SK-N-SH treated with all-trans-retinoic acid at 6 μM for 48 hours (cell line): ENCODE results near the gene NFU1.

Source experiments
- ATAC-seq: fragments of 200-7000 bp; cut with Tn5 transposase; 3 replicates; pipeline ENCODE4 v1.9.1; 2020; ENCODE audit warnings: mild to moderate bottlenecking, moderate library complexity
- ARNTL ChIP-seq: fragments of 450-650 bp; formaldehyde crosslinking; IDR thresholded peaks from 2 replicates; pipeline ENCODE4 v1.5.0; 2020; ENCODE audit warnings: low read depth, mild to moderate bottlenecking, moderate library complexity, borderline replicate concordance
- BACH2 ChIP-seq: fragments of 250-450 bp; sonication (Bioruptor Pico); IDR thresholded peaks from 2 replicates; pipeline ENCODE4 v1.9.0; 2021; ENCODE audit warnings: mild to moderate bottlenecking, borderline replicate concordance
- CREB5 ChIP-seq: fragments of 250-450 bp; sonication (Bioruptor Pico); IDR thresholded peaks from 2 replicates; pipeline ENCODE4 v1.5.1; 2020; ENCODE audit warnings: low read depth, mild to moderate bottlenecking, moderate library complexity
- CSDC2 ChIP-seq: fragments of 250-450 bp; sonication (Bioruptor Pico); IDR thresholded peaks from 2 replicates; pipeline ENCODE4 v1.5.0; 2020; ENCODE audit warnings: mild to moderate bottlenecking, moderate library complexity
- CSRNP3 ChIP-seq: fragments of 250-450 bp; sonication (Bioruptor Pico); IDR thresholded peaks from 2 replicates; pipeline ENCODE4 v1.5.1; 2021; ENCODE audit warnings: mild to moderate bottlenecking, moderate library complexity
- ESRRG ChIP-seq: fragments of 250-450 bp; sonication (Bioruptor Pico); IDR thresholded peaks from 2 replicates; pipeline ENCODE4 v1.6.1; 2021; ENCODE audit warnings: mild to moderate bottlenecking
- GLIS3 ChIP-seq: fragments of 250-450 bp; sonication (Bioruptor Pico); IDR thresholded peaks from 2 replicates; pipeline ENCODE4 v1.5.0; 2020; ENCODE audit warnings: mild to moderate bottlenecking, moderate library complexity
- ISL1 ChIP-seq: fragments of 250-450 bp; sonication (Bioruptor Pico); IDR thresholded peaks from 2 replicates; pipeline ENCODE4 v2.1.2; 2022; ENCODE audit warnings: mild to moderate bottlenecking, moderate library complexity
- OSR1 ChIP-seq: fragments of 250-450 bp; sonication (Bioruptor Pico); IDR thresholded peaks from 2 replicates; pipeline ENCODE4 v1.8.0; 2022; ENCODE audit warnings: moderate library complexity, mild to moderate bottlenecking, inconsistent platforms
- PATZ1 ChIP-seq: fragments of 250-450 bp; sonication (Bioruptor Pico); IDR thresholded peaks from 2 replicates; pipeline ENCODE4 v1.8.0; 2020; ENCODE audit warnings: mild to moderate bottlenecking, moderate library complexity, borderline replicate concordance
- POU6F1 ChIP-seq: fragments of 250-450 bp; sonication (Bioruptor Pico); IDR thresholded peaks from 2 replicates; pipeline ENCODE4 v1.8.0; 2021; ENCODE audit warnings: low read depth, mild to moderate bottlenecking, moderate library complexity, borderline replicate concordance
- PPARA ChIP-seq: fragments of 250-450 bp; sonication (Bioruptor Pico); IDR thresholded peaks from 2 replicates; pipeline ENCODE4 v1.5.0; 2020; ENCODE audit warnings: mild to moderate bottlenecking, borderline replicate concordance
- RARB ChIP-seq: fragments of 250-450 bp; sonication (Bioruptor Pico); IDR thresholded peaks from 2 replicates; pipeline ENCODE4 v1.8.0; 2021; ENCODE audit warnings: mild to moderate bottlenecking, moderate library complexity
- TCF4 ChIP-seq: fragments of 250-450 bp; sonication (Bioruptor Pico); IDR thresholded peaks from 2 replicates; pipeline ENCODE4 v1.8.0; 2021; ENCODE audit warnings: mild to moderate bottlenecking, moderate library complexity, borderline replicate concordance
- TOX ChIP-seq: fragments of 250-450 bp; sonication (Bioruptor Pico); IDR thresholded peaks from 2 replicates; pipeline ENCODE4 v1.8.0; 2021; ENCODE audit warnings: mild to moderate bottlenecking, moderate library complexity, borderline replicate concordance
- ZC3H10 ChIP-seq: fragments of 250-450 bp; sonication (Bioruptor Pico); IDR thresholded peaks from 2 replicates; pipeline ENCODE4 v1.5.1; 2021; ENCODE audit warnings: mild to moderate bottlenecking, moderate library complexity
- ZFP3 ChIP-seq: fragments of 250-450 bp; sonication (Bioruptor Pico); IDR thresholded peaks from 2 replicates; pipeline ENCODE4 v1.5.0; 2020; ENCODE audit warnings: mild to moderate bottlenecking, moderate library complexity
- ZNF565 ChIP-seq: fragments of 450-650 bp; formaldehyde crosslinking; conservative IDR thresholded peaks from 2 replicates; pipeline ENCODE4 v1.5.0; 2020; ENCODE audit warnings: low read depth, mild to moderate bottlenecking, moderate library complexity
- ZNF70 ChIP-seq: fragments of 450-650 bp; formaldehyde crosslinking; IDR thresholded peaks from 2 replicates; pipeline ENCODE4 v1.5.0; 2020; ENCODE audit warnings: mild to moderate bottlenecking, moderate library complexity
- ZNF8 ChIP-seq: fragments of 450-650 bp; formaldehyde crosslinking; IDR thresholded peaks from 2 replicates; pipeline ENCODE4 v1.5.0; 2020; ENCODE audit warnings: mild to moderate bottlenecking, moderate library complexity

Gene NFU1

GRCh38 chr2:69368588-69368987 lies 68.6 kb downstream of the NFU1 start:
- TF ChIP-seq ZFP3, result no peak
- no peak for TF ChIP-seq PPARA (CRISPR knock-in tag)
- no peak for TF ChIP-seq CSRNP3 (CRISPR knock-in tag)
- TF ChIP-seq TCF4 (CRISPR knock-in tag), result no peak
- TF ChIP-seq CSDC2, result no peak

GRCh38 chr2:69359371-69359770 lies 77.9 kb downstream of the NFU1 start:
- TF ChIP-seq OSR1 (CRISPR knock-in tag) (no peak), ARNTL (no peak), TOX (no peak), ZNF8 (CRISPR knock-in tag) (no peak), ZNF565 (CRISPR knock-in tag) (no peak), PATZ1 (no peak), CREB5 (CRISPR knock-in tag) (no peak), ZNF70 (CRISPR knock-in tag) (no peak), GLIS3 (CRISPR knock-in tag) (no peak), BACH2 (CRISPR knock-in tag) (no peak), CSDC2 (no peak), ESRRG (CRISPR knock-in tag) (no peak)

More at GRCh38 chr2:69368588-69368987, 68.6 kb downstream of the NFU1 start:
- no peak for ATAC-seq

GRCh38 chr2:69358914-69359313 lies 78.3 kb downstream of the NFU1 start:
- TF ChIP-seq POU6F1 (CRISPR knock-in tag) (no peak), CSRNP3 (CRISPR knock-in tag) (no peak), OSR1 (CRISPR knock-in tag) (no peak), ZNF8 (CRISPR knock-in tag) (no peak), BACH2 (CRISPR knock-in tag) (no peak), RARB (CRISPR knock-in tag) (no peak), PPARA (CRISPR knock-in tag) (no peak), ZNF565 (CRISPR knock-in tag) (no peak), ZC3H10 (CRISPR knock-in tag) (no peak), ISL1 (no peak), ZFP3 (no peak)
- ATAC-seq, result no peak

More at GRCh38 chr2:69359371-69359770, 77.9 kb downstream of the NFU1 start:
- ATAC-seq, result no peak

GRCh38 chr2:69356471-69356870 lies 80.8 kb downstream of the NFU1 start:
- ATAC-seq, result no peak

More at GRCh38 chr2:69356471-69356870, 80.8 kb downstream of the NFU1 start:
- no peak for TF ChIP-seq CSRNP3 (CRISPR knock-in tag)
- TF ChIP-seq ESRRG (CRISPR knock-in tag), result no peak
- no peak for TF ChIP-seq ZNF70 (CRISPR knock-in tag)
- no peak for TF ChIP-seq RARB (CRISPR knock-in tag)
- no peak for TF ChIP-seq POU6F1 (CRISPR knock-in tag)
- no peak for TF ChIP-seq GLIS3 (CRISPR knock-in tag)
- TF ChIP-seq ZNF565 (CRISPR knock-in tag), result no peak
- TF ChIP-seq CSDC2, result no peak
- no peak for TF ChIP-seq PPARA (CRISPR knock-in tag)
- no peak for TF ChIP-seq TCF4 (CRISPR knock-in tag)
- no peak for TF ChIP-seq BACH2 (CRISPR knock-in tag)
- no peak for TF ChIP-seq ARNTL
- TF ChIP-seq OSR1 (CRISPR knock-in tag), result no peak
- no peak for TF ChIP-seq PATZ1
- no peak for TF ChIP-seq ISL1
- TF ChIP-seq ZFP3, result no peak
- TF ChIP-seq ZC3H10 (CRISPR knock-in tag), result no peak
